GM19397 (cell line): ENCODE data around the gene OR8B2.
"Not testable (repeated sequence)": the region's sequence is repeated elsewhere in the genome, so short reads cannot be mapped to it uniquely, and the experiment has no call there.

ENCODE experiments used
- ATAC-seq: cut with Tn5 transposase; IDR thresholded peaks from one replicate; pipeline ENCODE4 v1.9.1; 2021; ENCODE audit warnings: mild to moderate bottlenecking, moderate library complexity; ENCODE audit not compliant: unreplicated experiment

The OR8B2 gene

DNA sequence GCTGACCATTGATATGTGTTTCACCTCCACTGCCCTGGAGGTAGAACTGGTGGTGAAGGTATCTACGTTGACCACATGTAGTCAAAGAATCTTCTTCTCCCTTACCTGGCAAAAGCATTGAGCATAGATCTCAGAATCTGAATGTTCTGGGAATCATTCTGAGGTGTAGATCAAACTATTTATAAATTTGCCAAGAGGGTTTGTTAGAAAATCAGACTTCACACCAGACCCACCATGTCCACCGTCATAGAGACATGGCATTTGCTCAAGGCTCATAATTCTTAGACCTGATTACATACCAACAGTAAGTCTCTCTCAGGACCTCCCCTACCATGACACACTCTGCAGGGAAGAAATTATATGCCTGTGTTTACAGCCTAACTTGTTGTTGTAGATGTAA is at the start of gene OR8B2:
Gene OR8B2 (minus strand): TSS at position 101 of the 400 bp plus-strand sequence. CDS start 1,156 bp downstream, outside the sequence.
- no peak for ATAC-seq

GRCh38 chr11:124429599-124429998 is 45.3 kb upstream of the OR8B2 start:
- no peak for ATAC-seq

- no peak for ATAC-seq
Observed at GRCh38 chr11:124424384-124424921, 40.2 kb upstream of the OR8B2 start, which contains the start of gene OR8B4. Gene OR8B4 (minus strand): TSS chr11:124424871. CDS start chr11:124424871, 0 bp downstream.

DNA sequence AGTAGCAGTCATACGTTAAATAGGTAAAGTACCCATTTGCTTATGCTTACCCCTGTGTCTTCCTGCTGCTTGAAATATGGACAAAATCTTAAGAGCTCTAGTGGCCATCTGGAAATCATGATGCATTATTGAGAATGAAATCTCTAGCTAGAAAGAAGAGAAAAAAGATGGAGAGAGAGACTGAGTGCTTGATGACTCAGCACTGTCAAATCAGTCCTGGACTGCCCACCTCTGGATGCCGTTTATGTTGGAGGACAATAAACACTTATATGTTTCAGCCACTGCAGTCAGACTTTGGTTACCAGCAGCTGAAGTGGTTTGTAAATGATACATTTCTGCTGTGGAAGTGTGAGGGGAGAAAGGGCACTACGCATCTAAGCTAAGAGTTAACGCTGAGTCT is 36.7 kb upstream of the OR8B2 start:
- no peak for ATAC-seq

GRCh38 chr11:124415356-124415923 is 31.1 kb upstream of the OR8B2 start:
- ATAC-seq = no peak

DNA sequence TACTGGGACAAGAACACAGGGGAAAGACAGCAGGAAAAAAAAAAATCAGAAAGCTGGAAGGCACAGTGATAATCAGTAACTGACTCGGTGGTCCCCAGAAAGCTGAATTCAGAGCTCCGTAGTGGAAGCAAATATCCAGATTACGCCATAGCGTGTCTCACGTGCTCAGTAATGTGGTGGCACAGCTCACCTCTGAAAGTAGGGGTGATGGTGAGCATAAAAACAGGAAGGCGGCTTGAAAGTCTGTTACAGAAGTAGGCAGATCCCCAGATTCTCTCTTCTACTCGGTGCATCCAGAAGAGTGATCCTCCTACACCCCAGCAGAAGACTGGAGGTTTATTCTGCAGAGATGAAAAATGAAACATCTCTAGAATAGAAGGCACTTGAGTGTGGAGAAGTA is 25.6 kb upstream of the OR8B2 start:
- no peak for ATAC-seq

GRCh38 chr11:124405581-124405980 is 21.3 kb upstream of the OR8B2 start:
- ATAC-seq = no peak

DNA sequence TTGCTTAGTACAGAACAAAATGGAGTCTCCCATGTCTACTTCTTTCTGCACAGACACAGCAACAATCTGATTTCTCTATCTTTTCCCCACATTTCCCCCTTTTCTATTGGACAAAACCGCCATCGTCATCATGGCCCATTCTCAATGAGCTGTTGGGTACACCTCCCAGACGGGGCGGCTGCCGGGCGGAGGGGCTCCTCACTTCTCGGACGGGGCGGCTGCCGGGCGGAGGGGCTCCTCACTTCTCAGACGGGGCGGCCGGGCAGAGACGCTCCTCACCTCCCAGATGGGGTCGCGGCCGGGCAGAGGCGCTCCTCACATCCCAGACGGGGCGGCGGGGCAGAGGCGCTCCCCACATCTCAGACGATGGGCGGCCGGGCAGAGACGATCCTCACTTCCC is 18.9 kb upstream of the OR8B2 start:
- ATAC-seq = not testable (repeated sequence)

DNA sequence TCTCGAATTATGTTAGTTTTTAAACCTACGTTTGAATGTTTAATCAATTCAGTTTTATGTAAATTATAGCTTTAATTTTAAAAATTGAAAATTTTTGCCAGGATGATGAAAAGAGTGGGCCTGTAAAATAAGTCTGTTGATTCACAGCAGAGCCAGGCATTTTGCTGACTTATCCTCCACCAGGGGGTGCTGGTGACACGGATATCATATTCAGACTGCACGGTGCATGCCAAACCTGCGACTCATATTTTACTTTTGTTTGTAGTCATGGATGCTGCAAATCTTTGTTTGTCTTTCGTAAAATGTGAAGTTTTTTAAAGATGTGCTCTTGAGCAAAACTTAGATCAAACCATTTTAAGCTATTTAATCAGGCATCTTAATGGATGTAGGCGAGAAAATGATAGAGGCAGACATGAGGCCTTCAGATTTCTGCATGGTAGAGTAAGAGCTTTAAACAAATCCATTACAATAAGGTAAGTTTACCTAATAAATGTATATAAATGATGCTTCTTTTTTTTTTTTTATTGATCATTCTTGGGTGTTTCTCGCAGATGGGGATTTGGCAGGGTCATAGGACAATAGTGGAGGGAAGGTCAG is 18.1 kb upstream of the OR8B2 start:
- no peak for ATAC-seq

- ATAC-seq = no peak
Observed at GRCh38 chr11:124398924-124399323, 14.6 kb upstream of the OR8B2 start, which contains the start of gene OR8B3. Gene OR8B3 (minus strand): TSS chr11:124399024. CDS start chr11:124397351, 1,673 bp downstream.

GRCh38 chr11:124396847-124397246 is 12.5 kb upstream of the OR8B2 start:
- not testable (repeated sequence) for ATAC-seq

- ATAC-seq = no peak
Observed at GRCh38 chr11:124394408-124394807, 10.1 kb upstream of the OR8B2 start.

DNA sequence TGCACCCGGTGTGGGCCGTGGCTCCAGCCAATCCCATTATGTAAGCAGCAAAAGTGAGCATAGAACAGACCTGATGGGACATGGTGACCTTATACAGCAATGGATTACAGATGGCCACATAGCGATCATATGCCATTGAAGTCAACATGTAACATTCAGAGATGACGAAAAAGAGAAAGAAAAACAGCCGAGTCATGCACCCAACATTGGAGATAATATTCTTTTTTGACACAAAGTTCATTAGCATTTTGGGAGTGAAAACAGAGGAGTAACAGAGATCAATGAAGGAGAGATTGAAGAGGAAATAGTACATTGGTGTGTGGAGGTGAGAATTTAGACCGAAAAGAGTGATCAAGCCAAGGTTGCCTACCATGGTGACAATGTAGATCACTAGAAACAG is 1.4 kb downstream of the OR8B2 start:
- not testable (repeated sequence) for ATAC-seq

DNA sequence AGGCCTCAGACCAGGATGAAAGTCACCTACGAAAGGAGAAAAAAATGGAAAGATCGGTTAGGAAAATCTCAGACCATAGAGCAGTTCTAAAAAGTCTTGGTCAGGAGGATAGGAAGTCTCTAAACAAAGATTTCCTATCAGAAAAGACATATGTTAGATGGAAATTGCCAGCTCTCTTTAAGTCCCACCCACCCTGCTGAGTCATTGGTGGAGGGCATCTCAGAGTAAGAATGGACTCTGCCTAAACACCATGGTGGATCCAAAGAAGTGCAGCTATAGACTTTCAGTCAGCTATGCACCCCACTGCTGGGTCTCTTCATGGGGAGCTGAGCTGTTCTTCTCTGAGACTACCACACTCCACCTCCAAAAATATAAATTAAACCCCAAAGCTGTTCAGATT is 3.7 kb downstream of the OR8B2 start:
- no peak for ATAC-seq

DNA sequence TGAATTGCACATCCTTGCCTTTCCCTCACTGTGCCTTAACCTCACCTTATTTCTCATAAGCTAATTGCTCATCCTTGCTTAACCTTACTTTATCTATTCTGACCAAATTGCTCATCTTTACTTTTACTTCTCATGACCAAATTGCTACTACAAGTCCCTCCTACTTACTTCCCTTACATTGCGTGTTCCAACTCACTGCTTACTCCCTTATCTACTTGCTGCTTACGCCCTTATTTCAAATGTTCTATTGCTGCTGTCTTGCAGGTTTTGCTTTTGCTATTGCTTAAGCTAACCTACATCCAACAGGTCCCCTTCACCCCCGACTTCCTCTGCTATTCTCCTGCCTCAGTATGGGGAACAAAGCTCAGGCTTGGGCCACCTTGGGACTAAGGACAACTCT is 8.0 kb downstream of the OR8B2 start:
- no peak for ATAC-seq

- no peak for ATAC-seq
Observed at GRCh38 chr11:124359566-124359965, 24.7 kb downstream of the OR8B2 start.

- ATAC-seq = no peak
Observed at GRCh38 chr11:124346311-124346955, 37.9 kb downstream of the OR8B2 start.

- ATAC-seq = no peak
Observed at GRCh38 chr11:124344346-124344745, 40.0 kb downstream of the OR8B2 start.

DNA sequence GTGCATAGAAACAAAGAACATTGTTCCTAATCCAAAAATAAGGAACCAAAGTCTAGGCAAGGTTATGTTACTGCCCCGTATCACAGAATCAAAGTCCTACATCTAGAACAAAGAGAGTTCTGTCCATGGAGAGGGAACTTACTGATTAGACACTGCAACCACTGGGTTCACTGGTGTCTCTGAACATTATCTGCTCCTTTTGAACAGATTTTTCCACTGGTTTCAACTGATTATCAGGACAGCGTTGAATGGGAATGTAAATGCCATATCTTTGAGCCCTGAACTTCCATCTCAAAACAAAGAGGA is 44.2 kb downstream of the OR8B2 start:
- ATAC-seq = no peak

DNA sequence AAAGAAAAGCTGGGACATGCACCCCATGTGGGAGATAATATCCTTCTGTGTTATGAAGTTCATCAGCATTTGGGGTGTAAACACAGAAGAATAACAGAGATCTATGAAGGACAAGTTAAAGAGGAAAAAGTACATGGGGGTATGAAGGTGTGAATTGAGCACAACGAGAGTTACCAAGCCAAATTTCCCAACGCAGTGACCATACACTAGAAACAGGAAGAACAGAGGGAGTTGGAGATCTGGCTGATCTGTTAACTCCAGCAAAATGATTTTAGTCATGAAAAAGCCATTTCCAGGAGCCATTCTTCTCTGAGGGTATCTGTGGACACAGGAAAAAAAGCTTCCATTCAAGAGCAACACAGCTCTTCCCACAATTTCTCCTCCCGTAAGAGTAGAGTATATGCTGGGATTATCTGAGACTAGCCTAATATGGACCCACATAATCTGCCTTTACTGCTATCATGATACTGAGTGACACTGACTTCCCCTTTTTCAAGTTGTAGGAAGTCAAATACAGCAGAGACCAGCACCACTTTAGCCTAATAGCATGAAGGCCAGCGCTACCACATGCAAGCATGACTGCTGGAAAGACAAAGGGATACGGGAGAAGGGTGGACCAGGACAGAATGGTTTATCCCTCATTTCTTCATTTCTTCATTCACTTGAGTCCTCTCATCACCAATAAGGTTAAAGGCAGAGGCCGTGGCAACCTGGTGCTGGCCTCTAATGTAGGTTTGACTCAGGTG is 44.7 kb downstream of the OR8B2 start:
- ATAC-seq = no peak
